Stimulated activated CD4-positive, alpha-beta T cell treated with anti-CD3 and anti-CD28 coated beads, TNF-alpha, amount 100 ng/mL, for 1 hour (primary cell): ENCODE measurements around the gene ADAM17.
"Not testable (repeated sequence)": the region's sequence is repeated elsewhere in the genome, so short reads cannot be mapped to it uniquely, and the experiment has no call there.

Experiments used
- DNase-seq, 3 donors: peaks; one replicate each; pipeline ENCODE4 v3.0.0-alpha.2; 2020; ENCODE audit warnings: low read depth in 3 of 3, low spot score in 1 of 3

ADAM17 gene

GRCh38 chr2:9555297-9556120 lies at the start of gene ADAM17:
ADAM17 (minus strand) TSS chr2:9555830; CDS start chr2:9555605, 225 bp downstream.
- DNase-seq: peak; percentile 51 to 75 (median 63)

- DNase-seq: no peak
Observed at GRCh38 chr2:9602412-9602811, 46.8 kb upstream of the ADAM17 start.

- no peak for DNase-seq
Observed at GRCh38 chr2:9601397-9601796, 45.8 kb upstream of the ADAM17 start.

- DNase-seq: no peak
Observed at GRCh38 chr2:9599430-9599829, 43.8 kb upstream of the ADAM17 start.

GRCh38 chr2:9596621-9597311 lies 41.1 kb upstream of the ADAM17 start:
- no peak for DNase-seq

- no peak for DNase-seq
Observed at GRCh38 chr2:9595746-9596145, 40.1 kb upstream of the ADAM17 start.

GRCh38 chr2:9595256-9595655 lies 39.6 kb upstream of the ADAM17 start:
- DNase-seq: not testable (repeated sequence)

- no peak for DNase-seq
Observed at GRCh38 chr2:9594366-9595054, 38.9 kb upstream of the ADAM17 start.

- DNase-seq: no peak
Observed at GRCh38 chr2:9593925-9594324, 38.3 kb upstream of the ADAM17 start.

GRCh38 chr2:9592699-9593098 lies 37.1 kb upstream of the ADAM17 start:
- no peak for DNase-seq

- no peak for DNase-seq
Observed at GRCh38 chr2:9590641-9591040, 35.0 kb upstream of the ADAM17 start.

- no peak for DNase-seq
Observed at GRCh38 chr2:9586465-9586864, 30.8 kb upstream of the ADAM17 start.

GRCh38 chr2:9585486-9585885 lies 29.9 kb upstream of the ADAM17 start:
- no peak for DNase-seq

- not testable (repeated sequence) for DNase-seq
Observed at GRCh38 chr2:9584902-9585301, 29.3 kb upstream of the ADAM17 start.

- no peak for DNase-seq
Observed at GRCh38 chr2:9582624-9583023, 27.0 kb upstream of the ADAM17 start.

- DNase-seq: no peak
Observed at GRCh38 chr2:9578467-9579235, 23.0 kb upstream of the ADAM17 start.

- DNase-seq: no peak
Observed at GRCh38 chr2:9574331-9574730, 18.7 kb upstream of the ADAM17 start.

GRCh38 chr2:9573840-9574239 lies 18.2 kb upstream of the ADAM17 start:
- no peak for DNase-seq

- DNase-seq: no peak
Observed at GRCh38 chr2:9573013-9573720, 17.5 kb upstream of the ADAM17 start.
